ENCODE measurements around the gene TMEM132E.
A peak's percentile ranks its signal among the peaks of the same experiment; 100 is the strongest.

The TMEM132E gene

GRCh38 chr17:34568953-34569352 lies 10.4 kb upstream of the TMEM132E start:
- DNase-seq (ENCODE audit: low read depth): no peak

- DNase-seq (ENCODE audit: low read depth): no peak
These were observed 9.8 kb upstream of the TMEM132E start for GRCh38 chr17:34569591-34569990.

GRCh38 chr17:34570506-34570905 lies 8.9 kb upstream of the TMEM132E start:
- no peak for DNase-seq (ENCODE audit: low read depth)

GRCh38 chr17:34571428-34572130 lies 7.8 kb upstream of the TMEM132E start:
- no peak for DNase-seq (ENCODE audit: low read depth)

GRCh38 chr17:34572483-34572882 lies 6.9 kb upstream of the TMEM132E start:
- DNase-seq (ENCODE audit: low read depth): no peak

- no peak for DNase-seq (ENCODE audit: low read depth)
These were observed 4.2 kb upstream of the TMEM132E start for GRCh38 chr17:34575182-34575581.

- DNase-seq (ENCODE audit: low read depth): no peak
These were observed 1.4 kb upstream of the TMEM132E start for GRCh38 chr17:34578016-34578415.

GRCh38 chr17:34578656-34579016 lies 746 bp upstream of the TMEM132E start:
- no peak for DNase-seq (ENCODE audit: low read depth)

GRCh38 chr17:34579979-34580684 lies 750 bp downstream of the TMEM132E start:
- DNase-seq (ENCODE audit: low read depth): peak; percentile 3

- DNase-seq (ENCODE audit: low read depth): no peak
These were observed 1.5 kb downstream of the TMEM132E start for GRCh38 chr17:34580685-34581445.

- no peak for DNase-seq (ENCODE audit: low read depth)
These were observed 2.2 kb downstream of the TMEM132E start for GRCh38 chr17:34581446-34582184.

- no peak for DNase-seq (ENCODE audit: low read depth)
These were observed 3.0 kb downstream of the TMEM132E start for GRCh38 chr17:34582185-34582900.

- DNase-seq (ENCODE audit: low read depth): no peak
These were observed 3.5 kb downstream of the TMEM132E start for GRCh38 chr17:34582901-34583245.

GRCh38 chr17:34584805-34585416 lies 5.5 kb downstream of the TMEM132E start:
- peak; percentile 39 for DNase-seq (ENCODE audit: low read depth)

GRCh38 chr17:34586346-34586846 lies 7.0 kb downstream of the TMEM132E start:
- DNase-seq (ENCODE audit: low read depth): no peak

- DNase-seq (ENCODE audit: low read depth): no peak
These were observed 8.9 kb downstream of the TMEM132E start for GRCh38 chr17:34588266-34588665.

- no peak for DNase-seq (ENCODE audit: low read depth)
These were observed 10.0 kb downstream of the TMEM132E start for GRCh38 chr17:34589120-34589965.

GRCh38 chr17:34592002-34592401 lies 12.6 kb downstream of the TMEM132E start:
- no peak for DNase-seq (ENCODE audit: low read depth)

- DNase-seq (ENCODE audit: low read depth): no peak
These were observed 17.5 kb downstream of the TMEM132E start for GRCh38 chr17:34596920-34597319.

GRCh38 chr17:34598161-34598776 lies 18.9 kb downstream of the TMEM132E start:
- no peak for DNase-seq (ENCODE audit: low read depth)
